Measurements from ENCODE around the gene CALCR.
"Not testable (repeated sequence)": the region's sequence is repeated elsewhere in the genome, so short reads cannot be mapped to it uniquely, and the experiment has no call there.

DNA sequence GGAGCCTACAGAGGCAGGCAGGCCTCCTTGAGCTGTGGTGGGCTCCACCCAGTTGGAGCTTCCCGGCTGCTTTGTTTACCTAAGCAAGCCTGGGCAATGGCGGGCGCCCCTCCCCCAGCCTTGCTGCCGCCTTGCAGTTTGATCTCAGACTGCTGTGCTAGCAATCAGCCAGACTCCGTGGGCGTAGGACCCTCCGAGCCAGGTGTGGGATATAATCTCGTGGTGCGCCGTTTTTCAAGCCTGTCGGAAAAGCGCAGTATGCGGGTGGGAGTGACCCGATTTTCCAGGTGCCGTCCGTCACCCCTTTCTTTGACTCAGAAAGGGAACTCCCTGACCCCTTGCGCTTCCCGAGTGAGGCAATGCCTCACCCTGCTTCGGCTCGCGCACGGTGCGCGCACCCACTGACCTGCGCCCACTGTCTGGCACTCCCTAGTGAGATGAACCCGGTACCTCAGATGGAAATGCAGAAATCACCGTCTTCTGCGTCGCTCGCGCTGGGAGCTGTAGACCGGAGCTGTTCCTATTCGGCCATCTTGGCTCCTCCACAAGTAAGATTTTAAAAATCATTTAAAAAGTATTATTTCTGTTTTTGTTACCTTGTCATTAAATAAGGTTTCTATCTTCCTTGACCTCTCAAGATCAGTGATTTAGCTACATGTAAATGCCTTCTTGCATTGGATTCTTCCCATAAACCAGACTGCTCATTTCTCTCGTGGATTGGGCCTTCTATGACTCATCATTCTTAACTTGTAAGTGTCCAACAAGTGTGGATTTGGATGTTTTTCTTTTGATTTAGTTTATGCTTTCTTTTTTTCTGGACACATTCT is 16.9 kb upstream of the CALCR start:
- TF ChIP-seq, protein P1, sequence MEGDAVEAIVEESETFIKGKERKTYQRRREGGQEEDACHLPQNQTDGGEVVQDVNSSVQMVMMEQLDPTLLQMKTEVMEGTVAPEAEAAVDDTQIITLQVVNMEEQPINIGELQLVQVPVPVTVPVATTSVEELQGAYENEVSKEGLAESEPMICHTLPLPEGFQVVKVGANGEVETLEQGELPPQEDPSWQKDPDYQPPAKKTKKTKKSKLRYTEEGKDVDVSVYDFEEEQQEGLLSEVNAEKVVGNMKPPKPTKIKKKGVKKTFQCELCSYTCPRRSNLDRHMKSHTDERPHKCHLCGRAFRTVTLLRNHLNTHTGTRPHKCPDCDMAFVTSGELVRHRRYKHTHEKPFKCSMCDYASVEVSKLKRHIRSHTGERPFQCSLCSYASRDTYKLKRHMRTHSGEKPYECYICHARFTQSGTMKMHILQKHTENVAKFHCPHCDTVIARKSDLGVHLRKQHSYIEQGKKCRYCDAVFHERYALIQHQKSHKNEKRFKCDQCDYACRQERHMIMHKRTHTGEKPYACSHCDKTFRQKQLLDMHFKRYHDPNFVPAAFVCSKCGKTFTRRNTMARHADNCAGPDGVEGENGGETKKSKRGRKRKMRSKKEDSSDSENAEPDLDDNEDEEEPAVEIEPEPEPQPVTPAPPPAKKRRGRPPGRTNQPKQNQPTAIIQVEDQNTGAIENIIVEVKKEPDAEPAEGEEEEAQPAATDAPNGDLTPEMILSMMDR (IDR thresholded peaks at IDR 0.05): not testable (repeated sequence)
- not testable (repeated sequence) for TF ChIP-seq EZH2 (IDR thresholded peaks at IDR 0.05; ENCODE audit: borderline replicate concordance, insufficient read depth, low read depth, low read length, poor library complexity, severe bottlenecking)
